ENCODE measurements around the gene FCSK. TPM values are rescaled to one million over a fixed set of nuclear protein-coding genes. Genes with fewer than 3 reads are reported as not detected.
A peak's percentile ranks its signal among the peaks of the same experiment; 100 is the strongest.

FCSK gene
- total RNA-seq, 1 donor, result 11.9 TPM

- TF ChIP-seq CTCF (IDR thresholded peaks at IDR 0.05; ENCODE audit: extremely low read depth, low read depth, low read length), result no peak
- Histone ChIP-seq H3K27me3 (ENCODE audit: insufficient read depth, low read length) (no peaks in the 10 kb centered on the region), H3K27ac (ENCODE audit: low read depth, low read length) (no peak overlapping the region), H3K4me2 (ENCODE audit: insufficient read depth, low read length) (no peak overlapping the region), H2AFZ (ENCODE audit: low read length) (no peak overlapping the region), H3K36me3 (ENCODE audit: insufficient read depth, low read length) (peaks cover 60% of the 10 kb centered on the region), H3K9me3 (ENCODE audit: low read depth, low read length) (no peaks in the 10 kb centered on the region), H4K20me1 (ENCODE audit: insufficient read depth, low read length) (peaks cover 2% of the 10 kb centered on the region), H3K79me2 (ENCODE audit: insufficient read depth, low read length) (no peaks in the 10 kb centered on the region), H3K4me3 (ENCODE audit: insufficient read depth, low read length) (no peak overlapping the region), H3K4me1 (ENCODE audit: insufficient read depth, low read length) (no peaks in the 10 kb centered on the region)
- DNase-seq (ENCODE audit: insufficient read length, low spot score, missing footprints), result no peak
Measured at GRCh38 chr16:70495425-70496182, 41.2 kb downstream of the FCSK start.

GRCh38 chr16:70496513-70496912 is 42.1 kb downstream of the FCSK start:
- Histone ChIP-seq H3K4me2 (ENCODE audit: insufficient read depth, low read length) (no peak overlapping the region), H3K4me3 (ENCODE audit: insufficient read depth, low read length) (no peak overlapping the region), H4K20me1 (ENCODE audit: insufficient read depth, low read length) (peaks cover 2% of the 10 kb centered on the region), H2AFZ (ENCODE audit: low read length) (no peak overlapping the region), H3K36me3 (ENCODE audit: insufficient read depth, low read length) (peaks cover 67% of the 10 kb centered on the region), H3K27ac (ENCODE audit: low read depth, low read length) (no peak overlapping the region), H3K9me3 (ENCODE audit: low read depth, low read length) (no peaks in the 10 kb centered on the region), H3K79me2 (ENCODE audit: insufficient read depth, low read length) (no peaks in the 10 kb centered on the region), H3K27me3 (ENCODE audit: insufficient read depth, low read length) (no peaks in the 10 kb centered on the region), H3K4me1 (ENCODE audit: insufficient read depth, low read length) (no peaks in the 10 kb centered on the region)
- DNase-seq (ENCODE audit: insufficient read length, low spot score, missing footprints), result no peak
- TF ChIP-seq CTCF (IDR thresholded peaks at IDR 0.05; ENCODE audit: extremely low read depth, low read depth, low read length), result no peak

GRCh38 chr16:70508752-70509151 is 54.4 kb downstream of the FCSK start:
- Histone ChIP-seq H3K79me2 (ENCODE audit: insufficient read depth, low read length) (no peaks in the 10 kb centered on the region), H3K27me3 (ENCODE audit: insufficient read depth, low read length) (no peaks in the 10 kb centered on the region), H2AFZ (ENCODE audit: low read length) (no peak overlapping the region), H4K20me1 (ENCODE audit: insufficient read depth, low read length) (peaks cover 3% of the 10 kb centered on the region), H3K27ac (ENCODE audit: low read depth, low read length) (no peak overlapping the region), H3K9me3 (ENCODE audit: low read depth, low read length) (no peaks in the 10 kb centered on the region), H3K4me3 (ENCODE audit: insufficient read depth, low read length) (no peak overlapping the region), H3K4me2 (ENCODE audit: insufficient read depth, low read length) (no peak overlapping the region), H3K4me1 (ENCODE audit: insufficient read depth, low read length) (peaks cover 10% of the 10 kb centered on the region), H3K36me3 (ENCODE audit: insufficient read depth, low read length) (peaks cover 70% of the 10 kb centered on the region)
- DNase-seq (ENCODE audit: insufficient read length, low spot score, missing footprints), result peak; percentile 46
- no peak for TF ChIP-seq CTCF (IDR thresholded peaks at IDR 0.05; ENCODE audit: extremely low read depth, low read depth, low read length)

- H3K36me3 ChIP-seq (ENCODE audit: insufficient read depth, low read length), result peaks cover 69% of the 10 kb centered on the region
- no peaks in the 10 kb centered on the region for H3K27me3 ChIP-seq (ENCODE audit: insufficient read depth, low read length)
- H4K20me1 ChIP-seq (ENCODE audit: insufficient read depth, low read length), result peaks cover 3% of the 10 kb centered on the region
- H3K4me1 ChIP-seq (ENCODE audit: insufficient read depth, low read length), result peaks cover 10% of the 10 kb centered on the region
- H2AFZ ChIP-seq (ENCODE audit: low read length), result no peak overlapping the region
- no peak for DNase-seq (ENCODE audit: insufficient read length, low spot score, missing footprints)
- H3K9me3 ChIP-seq (ENCODE audit: low read depth, low read length), result no peaks in the 10 kb centered on the region
- H3K27ac ChIP-seq (ENCODE audit: low read depth, low read length), result no peak overlapping the region
- H3K4me3 ChIP-seq (ENCODE audit: insufficient read depth, low read length), result no peak overlapping the region
- H3K79me2 ChIP-seq (ENCODE audit: insufficient read depth, low read length), result no peaks in the 10 kb centered on the region
- H3K4me2 ChIP-seq (ENCODE audit: insufficient read depth, low read length), result no peak overlapping the region
- TF ChIP-seq CTCF (IDR thresholded peaks at IDR 0.05; ENCODE audit: extremely low read depth, low read depth, low read length), result no peak
Measured at GRCh38 chr16:70510216-70510615, 55.8 kb downstream of the FCSK start.
